Trophoblast cell (in vitro differentiated cells and primary cell): ENCODE data around the gene TMEM266.

Experiments used
- DNase-seq, 2 donors: peaks; one replicate each; pipeline ENCODE4 v3.0.0-alpha.2; 2016
- H2AFZ ChIP-seq: 2 replicates; pipeline ENCODE4 v1.6.1; 2013; ENCODE audit warnings: low read length, moderate library complexity, mild to moderate bottlenecking; ENCODE audit not compliant: insufficient read depth, poor library complexity
- H2AK5ac ChIP-seq: 2 replicates; pipeline ENCODE4 v1.6.1; 2013; ENCODE audit warnings: mild to moderate bottlenecking, low read length
- H2BK120ac ChIP-seq: 2 replicates; pipeline ENCODE4 v1.6.1; 2013; ENCODE audit warnings: low read length, mild to moderate bottlenecking, moderate library complexity; ENCODE audit not compliant: insufficient read depth, poor library complexity
- H2BK12ac ChIP-seq: 2 replicates; pipeline ENCODE4 v1.6.1; 2013; ENCODE audit warnings: mild to moderate bottlenecking, low read length, moderate library complexity
- H2BK5ac ChIP-seq: 2 replicates; pipeline ENCODE4 v1.6.1; 2013; ENCODE audit warnings: low read length, low read depth, moderate library complexity, mild to moderate bottlenecking; ENCODE audit not compliant: poor library complexity
- H3K14ac ChIP-seq: 2 replicates; pipeline ENCODE4 v1.6.1; 2013; ENCODE audit warnings: mild to moderate bottlenecking, low read length
- H3K18ac ChIP-seq: 2 replicates; pipeline ENCODE4 v1.6.1; 2013; ENCODE audit warnings: mild to moderate bottlenecking, low read length
- H3K23ac ChIP-seq: 2 replicates; pipeline ENCODE4 v1.6.1; 2013; ENCODE audit warnings: low read length
- H3K27ac ChIP-seq: 2 replicates; pipeline ENCODE4 v1.5.1; 2013; ENCODE audit warnings: low read depth, mild to moderate bottlenecking, inconsistent platforms, low read length, moderate library complexity
- H3K27me3 ChIP-seq: 2 replicates; pipeline ENCODE4 v1.6.1; 2013; ENCODE audit warnings: inconsistent platforms, mild to moderate bottlenecking, low read length, moderate library complexity; ENCODE audit not compliant: insufficient read depth
- H3K36me3 ChIP-seq, 2 experiments: 1 replicate in 1 of 2; 2 replicates in 1 of 2; pipeline ENCODE4 v1.6.1; 2013; ENCODE audit warnings: low read length in 2 of 2, mild to moderate bottlenecking in 2 of 2, moderate library complexity in 1 of 2; ENCODE audit not compliant: insufficient read depth in 2 of 2, control insufficient read depth in 1 of 2
- H3K4ac ChIP-seq: 2 replicates; pipeline ENCODE4 v1.6.1; 2013; ENCODE audit warnings: low read depth, mild to moderate bottlenecking, low read length, moderate library complexity
- H3K4me1 ChIP-seq, 2 experiments: 1 replicate in 1 of 2; 2 replicates in 1 of 2; pipeline ENCODE4 v1.6.1; 2013; ENCODE audit warnings: low read length in 2 of 2, mild to moderate bottlenecking in 2 of 2, moderate library complexity in 1 of 2; ENCODE audit not compliant: insufficient read depth in 2 of 2, control insufficient read depth in 1 of 2
- H3K4me2 ChIP-seq: 2 replicates; pipeline ENCODE4 v1.6.1; 2013; ENCODE audit warnings: inconsistent platforms, mild to moderate bottlenecking, low read length, moderate library complexity
- H3K4me3 ChIP-seq: 2 replicates; pipeline ENCODE4 v1.5.1; 2013; ENCODE audit warnings: mild to moderate bottlenecking, low read depth, low read length, inconsistent platforms
- H3K79me1 ChIP-seq: one replicate; pipeline ENCODE4 v1.6.1; 2013; ENCODE audit warnings: low read length
- H3K79me2 ChIP-seq: 2 replicates; pipeline ENCODE4 v1.6.1; 2013; ENCODE audit warnings: low read length, mild to moderate bottlenecking; ENCODE audit not compliant: control insufficient read depth, insufficient read depth, poor library complexity
- H3K9ac ChIP-seq: 2 replicates; pipeline ENCODE4 v1.6.1; 2013; ENCODE audit warnings: mild to moderate bottlenecking, low read length
- H3K9me3 ChIP-seq: 2 replicates; pipeline ENCODE4 v1.6.1; 2013; ENCODE audit warnings: low read depth, mild to moderate bottlenecking, control low read depth, inconsistent platforms, low read length; ENCODE audit not compliant: insufficient read depth
- H4K12ac ChIP-seq: 2 replicates; pipeline ENCODE4 v1.6.1; 2013; ENCODE audit warnings: low read depth, mild to moderate bottlenecking, low read length, moderate library complexity
- H4K8ac ChIP-seq: 2 replicates; pipeline ENCODE4 v1.6.1; 2013; ENCODE audit warnings: low read depth, mild to moderate bottlenecking, low read length, moderate library complexity
- H4K91ac ChIP-seq: one replicate; pipeline ENCODE4 v1.6.1; 2013; ENCODE audit warnings: low read depth, mild to moderate bottlenecking, low read length, moderate library complexity
- WGBS: extraction: QIAGEN DNeasy Blood & Tissue Kit; methylation state at CpG from one replicate; pipeline ENCODE4 v1.1.7; 2013; ENCODE audit warnings: missing lambda C conversion rate; ENCODE audit not compliant: insufficient read length, insufficient coverage; ENCODE audit errors: extremely low coverage; 5-methylcytosine and 5-hydroxymethylcytosine counted together

TMEM266 gene

GRCh38 chr15:76075046-76075445 is 15.3 kb downstream of the TMEM266 start:
- Histone ChIP-seq H3K14ac (no peak overlapping the region), H2AFZ (no peak overlapping the region), H4K12ac (no peak overlapping the region), H3K18ac (no peak overlapping the region), H3K36me3 (no peaks in the 10 kb centered on the region), H3K79me1 (no peaks in the 10 kb centered on the region), H3K4me1 (peaks cover 8 to 11% of the 10 kb centered on the region in 2 experiments), H3K4me3 (no peak overlapping the region), H2BK120ac (no peak overlapping the region), H4K91ac (no peak overlapping the region), H4K8ac (no peak overlapping the region), H2BK12ac (no peak overlapping the region), H3K79me2 (no peaks in the 10 kb centered on the region), H3K4ac (no peak overlapping the region), H2BK5ac (no peak overlapping the region), H3K9ac (no peak overlapping the region), H3K4me2 (no peak overlapping the region), H2AK5ac (no peak overlapping the region), H3K27ac (no peak overlapping the region), H3K23ac (no peak overlapping the region), H3K9me3 (no peaks in the 10 kb centered on the region), H3K27me3 (no peaks in the 10 kb centered on the region)
- no peak for DNase-seq

DNA sequence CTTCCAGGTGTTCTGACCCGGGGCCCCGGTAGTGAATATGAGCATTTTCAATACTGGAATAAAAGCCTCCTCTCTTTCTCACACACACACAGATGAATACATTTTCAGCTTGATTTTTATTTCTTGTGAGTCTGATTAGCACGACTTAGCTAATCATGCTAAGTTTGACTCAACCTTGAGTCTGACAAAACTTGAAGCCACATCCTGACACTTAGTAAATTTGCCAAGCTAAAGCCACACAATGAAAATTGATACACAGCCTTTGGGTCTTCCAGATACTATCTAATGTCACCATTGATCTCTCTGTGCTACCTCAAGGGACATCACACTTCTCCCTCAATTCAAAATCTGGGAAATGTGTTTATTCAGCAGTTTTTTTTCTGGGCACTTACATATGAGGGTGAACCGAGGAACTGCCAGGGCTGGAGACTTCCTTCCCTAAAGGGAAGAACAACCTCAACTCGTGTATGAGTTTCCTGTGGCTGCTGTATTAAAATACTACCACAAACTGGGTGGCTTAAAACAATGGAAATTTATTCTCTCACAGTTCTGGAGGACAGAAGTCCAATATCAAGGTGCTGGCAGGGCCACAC is 18.6 kb downstream of the TMEM266 start:
- H3K9ac ChIP-seq = no peak overlapping the region
- no peak overlapping the region for H4K91ac ChIP-seq
- H3K36me3 ChIP-seq = no peaks in the 10 kb centered on the region
- no peak overlapping the region for H4K12ac ChIP-seq
- H4K8ac ChIP-seq = no peak overlapping the region
- DNase-seq = no peak
- no peak overlapping the region for H3K4me2 ChIP-seq
- no peak overlapping the region for H3K14ac ChIP-seq
- H3K9me3 ChIP-seq = no peaks in the 10 kb centered on the region
- peaks cover 0 to 4% of the 10 kb centered on the region in 2 experiments for H3K4me1 ChIP-seq
- H2AK5ac ChIP-seq = no peak overlapping the region
- no peak overlapping the region for H3K4me3 ChIP-seq
- H3K79me1 ChIP-seq = no peaks in the 10 kb centered on the region
- H3K23ac ChIP-seq = no peak overlapping the region
- no peak overlapping the region for H3K4ac ChIP-seq
- no peaks in the 10 kb centered on the region for H3K79me2 ChIP-seq
- H3K18ac ChIP-seq = no peak overlapping the region
- H2BK12ac ChIP-seq = no peak overlapping the region
- H2BK120ac ChIP-seq = no peak overlapping the region
- no peaks in the 10 kb centered on the region for H3K27me3 ChIP-seq
- H2AFZ ChIP-seq = no peak overlapping the region
- H3K27ac ChIP-seq = no peak overlapping the region
- no CpG with 5 or more reads among the region's 5 CpGs for WGBS
- no peak overlapping the region for H2BK5ac ChIP-seq

- Histone ChIP-seq H3K23ac (no peak overlapping the region), H3K79me1 (no peaks in the 10 kb centered on the region), H2BK120ac (no peak overlapping the region), H3K4me2 (no peak overlapping the region), H2AFZ (no peak overlapping the region), H4K8ac (no peak overlapping the region), H3K9ac (no peak overlapping the region), H2BK5ac (no peak overlapping the region), H2BK12ac (no peak overlapping the region), H2AK5ac (no peak overlapping the region), H4K91ac (no peak overlapping the region), H3K27ac (no peak overlapping the region), H3K4me1 (no peaks in the 10 kb centered on the region), H3K4me3 (no peak overlapping the region), H3K36me3 (no peaks in the 10 kb centered on the region), H3K18ac (no peak overlapping the region), H3K14ac (no peak overlapping the region), H3K9me3 (no peaks in the 10 kb centered on the region), H3K27me3 (no peaks in the 10 kb centered on the region), H3K4ac (no peak overlapping the region), H3K79me2 (no peaks in the 10 kb centered on the region), H4K12ac (no peak overlapping the region)
- DNase-seq = no peak
- no CpG with 5 or more reads among the region's 2 CpGs for WGBS
Measured at GRCh38 chr15:76084256-76084655, 24.5 kb downstream of the TMEM266 start.

DNA sequence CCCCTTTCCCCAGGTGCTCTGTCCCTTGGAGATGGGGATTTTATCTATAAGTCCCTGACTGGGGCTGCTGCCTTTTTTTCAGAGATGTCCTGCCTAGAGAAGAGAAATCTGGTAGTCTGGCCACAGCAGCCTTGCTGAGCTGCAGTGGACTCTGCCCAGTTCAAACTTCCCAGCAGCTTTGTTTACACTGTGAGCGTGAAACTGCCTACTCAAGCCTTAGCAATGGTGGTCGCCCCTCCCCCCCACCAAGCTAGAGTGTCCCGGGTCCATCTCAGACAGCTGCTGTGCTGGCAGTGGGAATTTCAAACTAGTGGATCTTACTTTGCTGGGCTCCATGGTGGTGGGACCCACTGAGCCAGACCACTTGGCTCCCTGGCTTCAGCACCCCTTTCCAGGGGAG is 38.9 kb downstream of the TMEM266 start:
- no peak overlapping the region for H3K4ac ChIP-seq

More for the DNA sequence above, 38.9 kb downstream of the TMEM266 start:
- Histone ChIP-seq H2BK120ac (no peak overlapping the region), H2BK5ac (no peak overlapping the region), H4K91ac (no peak overlapping the region), H3K18ac (no peak overlapping the region), H2AK5ac (no peak overlapping the region), H3K14ac (no peak overlapping the region), H3K9me3 (peaks cover 1% of the 10 kb centered on the region), H4K12ac (no peak overlapping the region), H4K8ac (no peak overlapping the region), H3K23ac (no peak overlapping the region), H3K79me2 (no peaks in the 10 kb centered on the region), H3K4me2 (no peak overlapping the region), H3K36me3 (no peaks in the 10 kb centered on the region), H3K79me1 (no peaks in the 10 kb centered on the region), H3K27ac (no peak overlapping the region), H2AFZ (no peak overlapping the region), H3K27me3 (no peaks in the 10 kb centered on the region), H3K4me3 (no peak overlapping the region), H3K4me1 (no peaks in the 10 kb centered on the region), H2BK12ac (no peak overlapping the region), H3K9ac (no peak overlapping the region)
- no CpG with 5 or more reads among the region's 3 CpGs for WGBS
- no peak for DNase-seq
